Testis (tissue), 5 donors: Measurements from ENCODE around the gene ZNF829. TPM values are rescaled to one million over a fixed set of nuclear protein-coding genes. Genes with fewer than 3 reads are reported as not detected.
A peak's percentile ranks its signal among the peaks of the same experiment; 100 is the strongest.

Experiments used
- DNase-seq: peaks from one replicate; pipeline ENCODE4 v3.0.0-alpha.2; 2019
- H3K27ac ChIP-seq, 2 donors: fragments of 200-600 bp; sonication (generic); one replicate each; pipeline ENCODE4 v1.5.1; 2019
- H3K27me3 ChIP-seq: fragments of 200-600 bp; sonication (generic); one replicate; pipeline ENCODE4 v1.5.1; 2019
- H3K36me3 ChIP-seq: fragments of 200-600 bp; sonication (generic); one replicate; pipeline ENCODE4 v1.5.1; 2017; ENCODE audit warnings: low read depth; ENCODE audit errors: missing control alignments
- H3K4me1 ChIP-seq: fragments of 200-600 bp; sonication (generic); one replicate; pipeline ENCODE4 v1.5.1; 2019
- H3K4me3 ChIP-seq, 2 donors: fragments of 200-600 bp; sonication (generic); one replicate each; pipeline ENCODE4 v1.5.1; 2017 to 2019
- H3K9me3 ChIP-seq: fragments of 200-600 bp; sonication (generic); one replicate; pipeline ENCODE4 v1.5.1; 2017
- POLR2A ChIP-seq: fragments of 450-650 bp; IDR thresholded peaks from one replicate; pipeline ENCODE4 v1.6.1; 2017; ENCODE audit warnings: antibody characterized with exemption, mild to moderate bottlenecking, moderate library complexity
- WGBS, 2 donors: methylation state at CpG; one replicate each; pipeline ENCODE4 v1.1.5; 2018; 5-methylcytosine and 5-hydroxymethylcytosine counted together
- intact Hi-C: fragments of 100-400 bp; cut with DNase I; formaldehyde crosslinking; loops from one replicate; pipeline ENCODE4 v1.15.1; 2023; ENCODE audit warnings: low total_unique reads
- long read RNA-seq, 2 donors: transcript quantifications; one replicate each; lab custom pipeline, GENCODE V29; 2026
- polyA plus RNA-seq: library from polyadenylated mRNA; stranded (reverse); fragments of 350-450 nt; fragmentation: Illumina TruSeq; extraction: RNeasy Lipid Tissue Mini Kit (QIAGEN cat#74804); gene quantifications from one replicate; pipeline ENCODE4 v1.2.3, GENCODE V29; 2014; ENCODE audit warnings: low read depth, low replicate concordance; ENCODE audit not compliant: insufficient read depth
- total RNA-seq, 2 donors: library from RNA; depleted of rRNA; stranded (reverse); fragments of >200 nt; gene quantifications; one replicate each; pipeline ENCODE4 v1.2.3, GENCODE V29; 2016
- TF ChIP-seq, protein P1 (sequence below), 3 experiments: fragments of 450-650 bp in 2 of 3; fragments of 200-600 bp in 1 of 3; sonication (generic) in 1 of 3; IDR thresholded peaks; one replicate each; pipeline ENCODE4 v1.5.1; 2016 to 2019; ENCODE audit warnings: antibody characterized with exemption in 3 of 3, mild to moderate bottlenecking in 2 of 3, moderate library complexity in 1 of 3

The ZNF829 gene
- total RNA-seq (10 to 100 TPM; 10.5 to 19.9 TPM), polyA plus RNA-seq (12.1 TPM)
- long read RNA-seq, donor 1: 0 reads
- long read RNA-seq, donor 2, partial matches to known transcripts: 13 of 13 reads
- long read RNA-seq, donor 2, other reads (novel, unspliced or antisense): 0 of 13 reads

DNA sequence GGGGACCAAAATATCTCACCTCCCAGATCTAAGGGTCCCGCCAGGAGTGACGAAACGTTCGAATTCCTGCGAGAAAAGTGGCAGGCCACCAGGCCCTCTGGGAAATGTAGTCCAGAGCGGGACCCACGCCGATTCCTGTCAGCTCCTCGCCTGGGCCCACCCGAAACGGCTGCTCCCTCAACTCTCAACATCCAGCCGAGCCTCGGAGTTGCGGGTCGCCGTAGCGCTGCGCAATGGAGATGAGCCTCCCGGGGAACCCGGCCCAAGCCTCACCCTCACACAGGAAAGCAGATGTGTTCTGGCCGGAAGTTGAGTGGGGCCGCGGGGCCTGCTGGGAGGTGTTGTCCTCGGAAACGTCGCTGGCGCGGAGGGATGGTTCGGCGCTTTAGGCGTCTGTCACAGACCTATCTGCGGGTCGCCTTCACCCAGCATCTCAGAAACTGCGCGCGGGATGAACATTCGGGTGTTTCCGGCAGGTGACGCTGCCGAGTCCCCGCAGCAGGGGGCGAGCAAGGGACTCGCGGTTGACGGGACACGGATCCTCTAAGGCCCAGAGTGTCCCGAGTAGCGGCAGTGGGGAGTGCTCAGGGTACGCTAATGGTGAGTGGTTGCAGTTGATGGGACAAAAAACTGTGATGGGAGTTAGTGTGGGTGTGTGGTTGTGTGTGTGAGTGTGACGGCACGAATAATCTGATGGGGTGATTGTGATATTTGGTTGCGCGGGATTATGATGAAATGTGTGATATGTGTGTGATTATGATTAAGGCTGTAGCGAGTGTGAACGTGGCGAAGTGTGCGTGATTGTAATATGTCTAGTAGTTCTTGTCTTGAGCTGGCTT is at the start of gene ZNF829, which contains the start of gene ZNF568:
ZNF829 (minus strand) TSS at position 300 of the 839 bp plus-strand sequence. CDS start 1,124 bp downstream, outside the sequence.
ZNF568 (plus strand) TSS at position 341 of the 839 bp plus-strand sequence. CDS start 6,439 bp downstream, outside the sequence.
- Histone ChIP-seq H3K9me3 (no peaks in the 10 kb centered on the region), H3K4me1 (peaks cover 4% of the 10 kb centered on the region), H3K4me3 (peak within 1 kb of the TSS; percentile 64 to 83), H3K27me3 (no peaks in the 10 kb centered on the region), H3K27ac (peak within 1 kb of the TSS; percentile 91 to 94), H3K36me3 (no peaks in the 10 kb centered on the region)
- 0% methylated on average over 27 to 46 of the region's 57 CpGs for WGBS, 2 donors
- TF ChIP-seq POLR2A: no peak
- TF ChIP-seq, protein P1, sequence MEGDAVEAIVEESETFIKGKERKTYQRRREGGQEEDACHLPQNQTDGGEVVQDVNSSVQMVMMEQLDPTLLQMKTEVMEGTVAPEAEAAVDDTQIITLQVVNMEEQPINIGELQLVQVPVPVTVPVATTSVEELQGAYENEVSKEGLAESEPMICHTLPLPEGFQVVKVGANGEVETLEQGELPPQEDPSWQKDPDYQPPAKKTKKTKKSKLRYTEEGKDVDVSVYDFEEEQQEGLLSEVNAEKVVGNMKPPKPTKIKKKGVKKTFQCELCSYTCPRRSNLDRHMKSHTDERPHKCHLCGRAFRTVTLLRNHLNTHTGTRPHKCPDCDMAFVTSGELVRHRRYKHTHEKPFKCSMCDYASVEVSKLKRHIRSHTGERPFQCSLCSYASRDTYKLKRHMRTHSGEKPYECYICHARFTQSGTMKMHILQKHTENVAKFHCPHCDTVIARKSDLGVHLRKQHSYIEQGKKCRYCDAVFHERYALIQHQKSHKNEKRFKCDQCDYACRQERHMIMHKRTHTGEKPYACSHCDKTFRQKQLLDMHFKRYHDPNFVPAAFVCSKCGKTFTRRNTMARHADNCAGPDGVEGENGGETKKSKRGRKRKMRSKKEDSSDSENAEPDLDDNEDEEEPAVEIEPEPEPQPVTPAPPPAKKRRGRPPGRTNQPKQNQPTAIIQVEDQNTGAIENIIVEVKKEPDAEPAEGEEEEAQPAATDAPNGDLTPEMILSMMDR (IDR thresholded peaks at IDR 0.05): peak; percentile 51 to 73 (median 59)
- DNase-seq: peak; percentile 95
- intact Hi-C loops: no loop called here

DNA sequence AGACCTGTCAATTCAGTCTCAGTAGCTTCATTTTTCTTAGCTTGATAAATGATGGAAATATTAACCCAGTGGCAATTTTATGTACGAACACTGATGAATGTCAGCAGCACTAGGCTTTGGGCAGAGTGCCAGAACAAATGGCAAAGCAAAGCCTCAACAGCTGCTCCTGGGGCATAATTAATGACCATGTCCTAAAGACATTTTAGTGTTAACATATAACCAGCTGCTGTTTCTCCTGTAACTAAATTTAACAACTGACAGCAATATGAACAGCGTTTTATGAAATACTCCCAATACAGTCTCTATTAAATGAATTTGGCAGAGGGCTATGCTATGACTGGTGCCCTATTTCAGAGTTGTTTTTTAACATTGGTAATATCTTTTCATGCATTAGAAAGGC is 47.2 kb upstream of the ZNF829 start:
- H3K27ac ChIP-seq: peak overlapping the region in 1 of 2 donors; percentile 8
- H3K36me3 ChIP-seq: no peaks in the 10 kb centered on the region
- WGBS, 2 donors: 32 to 53% methylated on average over 2 of the region's 2 CpGs
- no peaks in the 10 kb centered on the region for H3K9me3 ChIP-seq
- H3K4me3 ChIP-seq: no peak overlapping the region
- intact Hi-C loops: no loop called here
- no peaks in the 10 kb centered on the region for H3K27me3 ChIP-seq
- H3K4me1 ChIP-seq: no peaks in the 10 kb centered on the region
- DNase-seq: no peak
- no peak for TF ChIP-seq POLR2A
- TF ChIP-seq, protein P1 (IDR thresholded peaks at IDR 0.05): no peak

DNA sequence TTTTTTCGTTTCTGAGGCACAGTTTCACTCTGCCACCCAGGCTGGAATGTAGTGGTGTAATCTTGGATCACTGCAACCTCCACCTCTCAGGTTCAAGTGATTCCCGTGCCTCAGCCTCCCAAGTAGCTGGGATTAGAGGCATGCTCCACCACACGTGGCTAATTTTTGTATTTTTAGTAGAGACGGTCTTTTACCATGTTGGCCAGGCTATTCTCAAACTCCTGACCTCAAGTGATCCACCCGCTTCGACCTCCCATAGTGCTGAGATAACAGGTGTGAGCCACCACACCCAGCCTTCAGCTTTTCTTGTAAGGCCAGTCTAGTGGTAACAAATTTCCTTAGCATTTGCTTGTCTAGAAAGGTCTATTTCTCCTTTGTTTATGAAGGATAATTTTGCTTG is 46.3 kb upstream of the ZNF829 start:
- no peak overlapping the region for H3K27ac ChIP-seq
- H3K9me3 ChIP-seq: no peaks in the 10 kb centered on the region
- no peak overlapping the region for H3K4me3 ChIP-seq
- no peaks in the 10 kb centered on the region for H3K27me3 ChIP-seq
- no peak for TF ChIP-seq POLR2A
- TF ChIP-seq, protein P1 (IDR thresholded peaks at IDR 0.05): no peak
- no peaks in the 10 kb centered on the region for H3K36me3 ChIP-seq
- H3K4me1 ChIP-seq: no peaks in the 10 kb centered on the region
- WGBS, 2 donors: 65 to 68% methylated on average over 6 of the region's 6 CpGs
- intact Hi-C loops: no loop called here
- DNase-seq: no peak

DNA sequence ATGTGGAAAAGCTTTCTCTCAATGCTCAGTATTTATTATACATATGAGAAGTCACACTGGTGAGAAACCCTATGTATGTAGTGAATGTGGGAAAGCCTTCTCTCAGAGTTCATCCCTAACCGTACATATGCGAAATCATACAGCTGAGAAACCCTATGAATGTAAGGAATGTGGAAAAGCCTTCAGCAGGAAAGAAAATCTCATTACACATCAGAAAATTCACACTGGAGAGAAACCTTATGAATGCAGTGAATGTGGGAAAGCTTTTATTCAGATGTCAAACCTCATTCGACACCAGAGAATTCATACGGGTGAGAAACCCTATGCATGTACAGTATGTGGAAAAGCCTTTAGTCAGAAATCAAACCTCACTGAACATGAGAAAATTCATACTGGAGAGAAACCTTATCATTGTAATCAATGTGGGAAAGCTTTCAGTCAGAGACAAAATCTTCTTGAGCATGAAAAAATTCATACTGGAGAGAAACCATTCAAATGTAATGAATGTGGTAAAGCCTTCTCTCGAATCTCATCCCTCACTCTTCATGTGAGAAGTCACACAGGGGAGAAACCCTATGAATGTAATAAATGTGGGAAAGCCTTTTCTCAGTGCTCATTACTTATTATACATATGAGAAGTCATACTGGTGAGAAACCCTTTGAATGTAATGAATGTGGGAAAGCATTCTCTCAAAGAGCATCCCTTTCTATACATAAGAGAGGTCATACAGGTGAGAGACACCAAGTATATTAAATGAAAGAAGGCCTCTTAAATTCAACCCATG is 34.4 kb upstream of the ZNF829 start:
- intact Hi-C loops: no loop called here
- no peak for DNase-seq
- Histone ChIP-seq H3K9me3 (no peaks in the 10 kb centered on the region), H3K4me1 (no peaks in the 10 kb centered on the region), H3K4me3 (no peak overlapping the region), H3K36me3 (no peaks in the 10 kb centered on the region), H3K27ac (no peak overlapping the region), H3K27me3 (no peaks in the 10 kb centered on the region)
- 91 to 98% methylated on average over 5 of the region's 5 CpGs for WGBS, 2 donors
- TF ChIP-seq POLR2A: no peak
- TF ChIP-seq, protein P1 (IDR thresholded peaks at IDR 0.05): no peak
